NB4 (cell line): ENCODE results near the gene MPPED1.

Experiments
- DNase-seq: peaks from one replicate; pipeline ENCODE4 v3.0.0; 2010; ENCODE audit warnings: low read depth
- H3K4me3 ChIP-seq: one replicate; pipeline ENCODE4 v1.5.1; 2011; ENCODE audit warnings: mild to moderate bottlenecking, low read depth, low read length, moderate library complexity
- MYC ChIP-seq: IDR thresholded peaks from 2 replicates; pipeline ENCODE4 v1.6.1; 2011; ENCODE audit warnings: low read depth, low read length
- POLR2A ChIP-seq: IDR thresholded peaks from 2 replicates; pipeline ENCODE4 v1.6.1; 2011; ENCODE audit warnings: mild to moderate bottlenecking; ENCODE audit not compliant: insufficient read length; ENCODE audit errors: extremely low read depth
- TF ChIP-seq, protein P1 (sequence below): IDR thresholded peaks from one replicate; pipeline ENCODE4 v1.5.1; 2012; ENCODE audit warnings: low read depth, low read length
- TF ChIP-seq, protein P2 (sequence below): IDR thresholded peaks from 2 replicates; pipeline ENCODE4 v1.6.1; 2011; ENCODE audit warnings: low read depth, low read length

Gene MPPED1

DNA sequence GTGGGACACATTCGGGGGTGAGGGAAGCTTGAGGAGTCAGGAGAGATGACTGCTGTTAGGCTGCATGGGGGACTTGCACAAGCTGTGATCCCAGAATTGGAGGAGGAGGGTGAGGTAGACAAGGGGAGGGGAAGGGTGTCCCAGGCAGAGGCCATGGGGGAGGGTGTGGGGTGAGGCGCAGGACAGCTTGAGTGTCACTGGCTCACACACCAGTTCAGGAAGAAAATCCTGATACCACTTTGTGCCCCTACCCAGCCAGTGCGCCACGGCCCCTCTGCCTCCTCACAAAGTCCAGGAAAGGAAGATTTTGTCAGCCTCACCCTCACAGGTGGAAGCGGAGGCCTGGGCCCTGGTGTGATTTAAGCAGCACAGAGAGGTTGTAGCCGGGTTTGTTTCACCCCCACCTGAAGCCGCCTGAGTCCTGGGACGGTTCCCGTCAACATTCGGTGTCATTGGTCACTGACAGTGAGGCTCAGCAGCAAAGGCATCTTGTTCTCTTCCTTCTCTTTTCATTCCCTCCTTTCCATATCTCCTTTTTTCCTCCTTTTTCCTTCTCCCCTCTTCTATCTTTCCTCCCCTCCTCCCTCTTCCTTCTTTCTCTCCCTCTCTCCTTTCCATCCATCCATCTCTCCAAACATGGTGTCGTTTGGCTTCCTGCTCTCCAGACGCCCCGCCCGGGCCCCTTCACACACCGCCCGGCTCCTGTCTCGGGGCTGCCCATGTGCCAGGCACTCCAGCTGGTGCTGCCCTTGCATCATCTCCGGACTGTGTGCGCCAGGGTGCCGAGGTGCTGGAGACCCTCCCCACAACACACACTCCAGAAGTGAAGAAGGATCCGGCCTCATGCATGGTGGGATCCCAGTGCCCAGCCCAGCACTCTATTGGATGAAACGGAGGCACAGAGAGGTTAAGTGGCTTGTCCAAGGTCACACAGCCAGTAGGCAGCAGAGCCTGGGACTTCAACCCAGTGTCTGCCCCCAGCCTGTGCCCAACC is 89.3 kb downstream of the MPPED1 start:
- DNase-seq: no peak
- TF ChIP-seq, protein P1, sequence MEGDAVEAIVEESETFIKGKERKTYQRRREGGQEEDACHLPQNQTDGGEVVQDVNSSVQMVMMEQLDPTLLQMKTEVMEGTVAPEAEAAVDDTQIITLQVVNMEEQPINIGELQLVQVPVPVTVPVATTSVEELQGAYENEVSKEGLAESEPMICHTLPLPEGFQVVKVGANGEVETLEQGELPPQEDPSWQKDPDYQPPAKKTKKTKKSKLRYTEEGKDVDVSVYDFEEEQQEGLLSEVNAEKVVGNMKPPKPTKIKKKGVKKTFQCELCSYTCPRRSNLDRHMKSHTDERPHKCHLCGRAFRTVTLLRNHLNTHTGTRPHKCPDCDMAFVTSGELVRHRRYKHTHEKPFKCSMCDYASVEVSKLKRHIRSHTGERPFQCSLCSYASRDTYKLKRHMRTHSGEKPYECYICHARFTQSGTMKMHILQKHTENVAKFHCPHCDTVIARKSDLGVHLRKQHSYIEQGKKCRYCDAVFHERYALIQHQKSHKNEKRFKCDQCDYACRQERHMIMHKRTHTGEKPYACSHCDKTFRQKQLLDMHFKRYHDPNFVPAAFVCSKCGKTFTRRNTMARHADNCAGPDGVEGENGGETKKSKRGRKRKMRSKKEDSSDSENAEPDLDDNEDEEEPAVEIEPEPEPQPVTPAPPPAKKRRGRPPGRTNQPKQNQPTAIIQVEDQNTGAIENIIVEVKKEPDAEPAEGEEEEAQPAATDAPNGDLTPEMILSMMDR: no peak
- TF ChIP-seq POLR2A: no peak
- TF ChIP-seq MYC: no peak
- TF ChIP-seq, protein P2, sequence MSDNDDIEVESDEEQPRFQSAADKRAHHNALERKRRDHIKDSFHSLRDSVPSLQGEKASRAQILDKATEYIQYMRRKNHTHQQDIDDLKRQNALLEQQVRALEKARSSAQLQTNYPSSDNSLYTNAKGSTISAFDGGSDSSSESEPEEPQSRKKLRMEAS: no peak
- H3K4me3 ChIP-seq: no peak overlapping the region

DNA sequence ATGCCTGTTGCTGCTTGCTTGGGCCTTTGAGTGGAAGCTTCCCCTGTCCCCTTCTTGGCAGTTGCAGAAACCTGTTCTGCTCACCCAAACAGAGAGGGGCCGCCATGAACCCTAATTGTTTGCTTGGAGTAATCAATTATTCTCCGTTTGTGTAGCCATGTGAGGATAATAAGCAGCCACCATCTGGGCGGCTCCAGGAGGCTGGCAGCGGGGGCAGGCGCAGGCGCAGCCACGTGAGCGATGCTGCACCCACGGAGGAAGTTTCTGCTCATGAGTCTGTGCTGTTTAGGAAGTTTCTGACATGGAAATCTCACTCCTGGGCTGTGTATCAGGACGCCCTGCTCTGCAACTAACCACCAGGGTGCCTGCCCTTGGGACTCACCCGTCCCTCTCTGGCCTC is 90.1 kb downstream of the MPPED1 start:
- TF ChIP-seq, protein P1: no peak
- TF ChIP-seq MYC: no peak
- no peak for TF ChIP-seq POLR2A
- TF ChIP-seq, protein P2: no peak
- no peak for DNase-seq
- no peak overlapping the region for H3K4me3 ChIP-seq

DNA sequence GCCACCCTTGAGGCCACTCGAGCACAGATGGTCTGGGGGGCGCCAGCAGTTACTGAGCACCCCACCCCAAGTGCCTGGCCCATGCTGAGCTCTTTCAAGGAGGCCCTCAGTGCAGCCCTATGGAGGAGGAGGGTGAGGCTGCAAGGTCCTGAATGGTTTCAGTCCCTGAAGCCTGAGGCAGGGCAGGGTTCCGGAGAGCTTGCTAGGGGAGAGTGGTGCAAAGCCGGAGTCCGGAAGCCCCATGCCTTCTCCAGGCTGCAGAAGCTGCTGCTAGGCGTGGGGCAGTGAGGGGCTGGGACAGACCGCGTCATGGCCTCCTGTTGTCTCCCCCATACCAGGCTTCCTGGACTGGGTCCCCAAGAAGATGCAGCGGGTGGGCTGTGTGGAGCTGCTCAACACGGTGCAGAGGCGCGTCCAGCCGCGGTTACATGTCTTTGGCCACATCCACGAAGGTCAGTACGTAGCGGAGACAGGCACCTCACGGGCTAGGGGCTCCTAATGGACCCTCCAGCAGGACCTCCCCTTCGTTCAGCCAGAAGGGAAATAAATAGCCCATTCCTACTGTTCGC is 90.6 kb downstream of the MPPED1 start:
- H3K4me3 ChIP-seq: no peak overlapping the region
- TF ChIP-seq, protein P1: no peak
- no peak for DNase-seq

DNA sequence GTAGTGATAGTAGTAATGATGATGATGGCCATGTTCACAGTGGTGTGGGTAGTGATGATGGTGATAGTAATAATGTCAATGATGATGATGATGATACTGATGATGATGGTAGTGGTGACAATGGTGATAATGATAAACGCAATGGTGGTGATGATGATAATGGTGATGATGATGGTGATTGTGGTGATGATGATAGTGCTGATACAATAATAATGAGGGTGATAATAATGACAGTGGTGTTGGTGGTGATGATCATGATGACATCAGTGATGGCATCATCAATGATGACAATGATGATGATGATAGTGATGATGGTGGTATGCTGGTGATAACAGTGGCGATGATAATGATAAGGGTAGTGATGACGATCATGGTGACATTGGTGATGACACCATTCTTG is 92.3 kb downstream of the MPPED1 start:
- TF ChIP-seq MYC (no peak), POLR2A (no peak)
- TF ChIP-seq, protein P1: no peak
- TF ChIP-seq, protein P2: no peak
- DNase-seq: no peak

DNA sequence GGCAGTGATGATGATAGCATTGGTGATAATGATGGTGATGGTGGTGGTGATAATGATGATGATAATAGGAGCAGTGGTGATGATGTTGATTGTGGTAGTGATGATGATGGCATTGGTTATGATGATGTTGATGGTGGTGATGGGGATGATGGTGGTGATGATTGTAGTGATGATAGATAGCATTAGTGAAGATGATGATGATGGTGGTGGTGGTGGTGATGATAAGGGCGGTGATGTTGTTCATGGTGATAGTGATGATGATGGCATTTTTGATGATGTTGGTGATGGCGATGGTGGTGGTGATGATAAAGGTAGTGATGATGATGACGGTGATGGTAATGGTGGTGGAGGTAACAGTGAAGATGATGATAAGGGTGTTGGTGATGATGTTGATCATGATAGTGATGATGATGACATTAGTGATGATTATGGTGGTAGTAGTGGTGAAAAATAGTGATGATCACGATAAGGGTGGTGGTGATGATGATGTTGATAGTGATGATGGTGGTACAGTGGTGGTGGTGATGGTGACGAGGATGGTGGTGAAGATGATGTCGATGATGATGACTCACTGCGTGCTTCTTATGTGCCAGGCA is 93.0 kb downstream of the MPPED1 start:
- TF ChIP-seq, protein P2: no peak
- TF ChIP-seq, protein P1: no peak
- TF ChIP-seq MYC: no peak
- no peak for TF ChIP-seq POLR2A
- H3K4me3 ChIP-seq: no peak overlapping the region
- DNase-seq: no peak

More for the DNA sequence above, 92.3 kb downstream of the MPPED1 start:
- no peak overlapping the region for H3K4me3 ChIP-seq
